Smooth muscle cell of the pulmonary artery (primary cell): ENCODE results near the gene VAT1L. TPM values are rescaled to one million over a fixed set of nuclear protein-coding genes. Genes with fewer than 3 reads are reported as not detected.

Source experiments
- total RNA-seq: library from RNA; depleted of rRNA; stranded (reverse); fragments of >200 nt; gene quantifications from 2 replicates; pipeline ENCODE4 v1.2.3, GENCODE V29; 2014

VAT1L gene
- 0.13 and 0.17 TPM in 2 replicates for total RNA-seq

DNA sequence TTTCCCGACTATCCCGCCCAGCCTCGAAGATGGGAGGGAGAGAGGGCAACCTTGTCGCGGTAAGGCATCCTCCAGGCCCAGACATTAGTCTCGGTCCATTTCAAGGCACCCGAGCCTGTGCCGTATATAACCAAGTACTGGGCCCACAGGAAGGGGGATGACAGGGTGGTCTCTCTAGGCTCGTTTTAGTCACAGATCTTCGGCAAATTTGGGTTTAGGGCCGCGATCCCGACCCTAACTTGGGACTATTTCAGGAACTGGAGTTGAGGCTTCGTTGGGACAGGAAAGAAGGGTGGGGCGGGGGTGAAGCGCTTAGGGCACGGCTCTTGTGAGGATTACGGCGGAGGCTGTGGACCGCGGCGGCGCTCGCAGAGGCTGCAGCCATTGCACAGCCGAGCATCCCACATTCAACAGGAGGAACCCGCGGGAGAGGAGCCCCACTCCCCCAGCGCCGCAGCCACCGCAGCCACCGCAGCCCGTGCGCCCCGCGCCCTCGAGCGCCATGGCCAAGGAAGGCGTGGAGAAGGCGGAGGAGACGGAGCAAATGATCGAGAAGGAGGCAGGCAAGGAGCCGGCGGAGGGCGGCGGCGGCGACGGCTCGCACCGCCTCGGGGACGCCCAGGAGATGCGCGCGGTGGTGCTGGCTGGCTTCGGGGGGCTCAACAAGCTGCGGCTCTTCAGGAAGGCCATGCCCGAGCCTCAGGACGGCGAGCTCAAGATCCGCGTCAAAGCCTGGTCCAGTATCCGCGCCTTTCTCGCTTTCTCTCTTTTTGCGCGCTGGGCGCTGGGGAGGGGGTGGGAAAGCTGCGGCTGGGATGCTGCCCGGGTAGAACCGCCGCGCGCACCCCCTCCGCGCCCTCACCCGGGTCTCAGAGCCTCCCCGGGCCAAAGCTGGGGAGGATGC is at the start of gene VAT1L:
VAT1L (plus strand) TSS at position 384 of the 904 bp plus-strand sequence; CDS start at position 503, 119 bp downstream.

GRCh38 chr16:78022347-78023060 is 234.1 kb downstream of the VAT1L start, which contains the start of gene CLEC3A:
TSS of gene CLEC3A (plus strand) at chr16:78022548. CDS start at chr16:78022627, 79 bp downstream.

Other genes starting within 250 kb of the VAT1L start
- 3.2 and 3.8 TPM in 2 replicates for gene NUDT7, start 66.0 kb upstream of the VAT1L start, total RNA-seq
- not detected in 2 replicates for gene CLEC3A, start 234.0 kb downstream of the VAT1L start, total RNA-seq